HCT116 (cell line): Measurements from ENCODE around the gene SLC6A6.

Experiments used
- EZH2 ChIP-seq: fragments of 200-600 bp; sonication (generic); IDR thresholded peaks from 2 replicates; pipeline ENCODE4 v1.6.1; 2017; ENCODE audit warnings: antibody characterized with exemption, mixed run types
- POLR2A ChIP-seq: IDR thresholded peaks from 2 replicates; pipeline ENCODE4 v1.7.0; 2011; ENCODE audit warnings: borderline replicate concordance; ENCODE audit not compliant: insufficient read depth, insufficient read length; ENCODE audit errors: extremely low read depth
- POLR2AphosphoS5 ChIP-seq: IDR thresholded peaks from 2 replicates; pipeline ENCODE4 v1.6.1; 2011; ENCODE audit warnings: mild to moderate bottlenecking, low read depth, low read length, moderate library complexity
- SIN3A ChIP-seq: IDR thresholded peaks from 2 replicates; pipeline ENCODE4 v1.6.1; 2012; ENCODE audit warnings: low read depth
- SRF ChIP-seq: IDR thresholded peaks from 2 replicates; pipeline ENCODE4 v1.6.1; 2012; ENCODE audit warnings: low read depth
- TCF7L2 ChIP-seq: IDR thresholded peaks from 2 replicates; pipeline ENCODE4 v1.7.0; 2011; ENCODE audit warnings: borderline replicate concordance, inconsistent platforms; ENCODE audit not compliant: insufficient read depth, insufficient read length; ENCODE audit errors: extremely low read depth
- YY1 ChIP-seq: IDR thresholded peaks from 2 replicates; pipeline ENCODE4 v1.6.1; 2011; ENCODE audit warnings: low read length, low read depth, moderate library complexity, mild to moderate bottlenecking; ENCODE audit not compliant: insufficient replicate concordance; ENCODE audit errors: extremely low read depth
- ZNF274 ChIP-seq: fragments of 200-500 bp; sonication (Bioruptor generic); IDR thresholded peaks from 2 replicates; pipeline ENCODE4 v1.6.1; 2014; ENCODE audit warnings: mild to moderate bottlenecking, low read depth, low read length, inconsistent platforms
- TF ChIP-seq, protein P1 (sequence below), 3 experiments: fragments of 200-600 bp in 1 of 3; sonication (generic) in 1 of 3; IDR thresholded peaks in 2 of 3; conservative IDR thresholded peaks in 1 of 3; 2 replicates each; pipeline ENCODE4 v1.5.1; 2012 to 2017; ENCODE audit warnings: low read depth in 2 of 3, low read length in 2 of 3, antibody characterized with exemption in 1 of 3, borderline replicate concordance in 1 of 3, control low read depth in 1 of 3, mild to moderate bottlenecking in 1 of 3, mixed read lengths in 1 of 3, mixed run types in 1 of 3, moderate library complexity in 1 of 3; ENCODE audit not compliant: insufficient read depth in 1 of 3
- TF ChIP-seq, protein P2 (sequence below): IDR thresholded peaks from 2 replicates; pipeline ENCODE4 v1.6.1; 2012

DNA sequence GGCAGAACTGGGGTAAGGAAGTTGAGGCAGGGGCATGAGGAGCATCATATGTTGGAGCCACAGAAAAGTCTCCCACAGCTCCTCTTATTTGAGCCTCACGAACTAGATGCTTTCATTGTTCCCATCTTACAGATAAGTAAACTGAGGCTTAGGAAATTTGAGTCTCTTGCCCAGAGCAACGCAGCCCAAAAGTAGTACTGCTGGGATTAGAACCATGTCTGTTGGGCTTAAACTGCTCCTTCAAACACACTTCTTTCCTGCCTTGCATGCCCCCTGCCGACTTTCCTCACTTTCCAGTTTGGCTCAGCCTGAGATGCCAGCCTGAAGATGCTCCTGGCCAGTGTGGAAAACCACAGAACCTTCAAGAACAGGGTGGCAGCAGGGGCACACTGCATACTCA lies 43.1 kb upstream of the SLC6A6 start:
- TF ChIP-seq YY1 (no peak), SIN3A (no peak), ZNF274 (no peak), POLR2AphosphoS5 (no peak), SRF (no peak), EZH2 (no peak), POLR2A (no peak), TCF7L2 (no peak)
- TF ChIP-seq, protein P1, sequence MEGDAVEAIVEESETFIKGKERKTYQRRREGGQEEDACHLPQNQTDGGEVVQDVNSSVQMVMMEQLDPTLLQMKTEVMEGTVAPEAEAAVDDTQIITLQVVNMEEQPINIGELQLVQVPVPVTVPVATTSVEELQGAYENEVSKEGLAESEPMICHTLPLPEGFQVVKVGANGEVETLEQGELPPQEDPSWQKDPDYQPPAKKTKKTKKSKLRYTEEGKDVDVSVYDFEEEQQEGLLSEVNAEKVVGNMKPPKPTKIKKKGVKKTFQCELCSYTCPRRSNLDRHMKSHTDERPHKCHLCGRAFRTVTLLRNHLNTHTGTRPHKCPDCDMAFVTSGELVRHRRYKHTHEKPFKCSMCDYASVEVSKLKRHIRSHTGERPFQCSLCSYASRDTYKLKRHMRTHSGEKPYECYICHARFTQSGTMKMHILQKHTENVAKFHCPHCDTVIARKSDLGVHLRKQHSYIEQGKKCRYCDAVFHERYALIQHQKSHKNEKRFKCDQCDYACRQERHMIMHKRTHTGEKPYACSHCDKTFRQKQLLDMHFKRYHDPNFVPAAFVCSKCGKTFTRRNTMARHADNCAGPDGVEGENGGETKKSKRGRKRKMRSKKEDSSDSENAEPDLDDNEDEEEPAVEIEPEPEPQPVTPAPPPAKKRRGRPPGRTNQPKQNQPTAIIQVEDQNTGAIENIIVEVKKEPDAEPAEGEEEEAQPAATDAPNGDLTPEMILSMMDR (IDR thresholded peaks at IDR 0.05 in 2 of 3, conservative IDR thresholded peaks at IDR 0.05 in 1 of 3; ENCODE audit: borderline replicate concordance in 1 of 3, insufficient read depth in 1 of 3, low read depth in 2 of 3, low read length in 2 of 3) = no peak
- TF ChIP-seq, protein P2, sequence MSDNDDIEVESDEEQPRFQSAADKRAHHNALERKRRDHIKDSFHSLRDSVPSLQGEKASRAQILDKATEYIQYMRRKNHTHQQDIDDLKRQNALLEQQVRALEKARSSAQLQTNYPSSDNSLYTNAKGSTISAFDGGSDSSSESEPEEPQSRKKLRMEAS = no peak
